ENCODE measurements around the gene NOC2L. TPM values are rescaled to one million over a fixed set of nuclear protein-coding genes. Genes with fewer than 3 reads are reported as not detected.

The NOC2L gene
- total RNA-seq, 1 donor from 2014 or later, result 42.5 TPM

GRCh38 chr1:974293-974640 lies 15.2 kb upstream of the NOC2L start:
- H3K36me3 ChIP-seq, result no peaks in the 10 kb centered on the region
- no peak overlapping the region for H3K27ac ChIP-seq
- no peak overlapping the region for H3K4me3 ChIP-seq
- no peak for DNase-seq (ENCODE audit: extremely low spot score in 2 of 2)
- H3K4me1 ChIP-seq, result peaks cover 27% of the 10 kb centered on the region
- no peak for TF ChIP-seq CTCF (IDR thresholded peaks at IDR 0.05)
- no peak for TF ChIP-seq POLR2A (IDR thresholded peaks at IDR 0.05)
- H3K9me3 ChIP-seq, result no peaks in the 10 kb centered on the region
- intact Hi-C loops (cut with DNase I), result no loop called here
- peaks cover 4% of the 10 kb centered on the region for H3K27me3 ChIP-seq

- H3K4me1 ChIP-seq, result peaks cover 27% of the 10 kb centered on the region
- H3K4me3 ChIP-seq, result no peak overlapping the region
- intact Hi-C loops (cut with DNase I), result no loop called here
- H3K36me3 ChIP-seq, result no peaks in the 10 kb centered on the region
- no peaks in the 10 kb centered on the region for H3K9me3 ChIP-seq
- TF ChIP-seq CTCF (IDR thresholded peaks at IDR 0.05) (no peak), POLR2A (IDR thresholded peaks at IDR 0.05) (no peak), POLR2AphosphoS5 (IDR thresholded peaks at IDR 0.05; ENCODE audit: insufficient read depth in 1 of 2, low read depth in 1 of 2) (no peak)
- H3K27ac ChIP-seq, result no peak overlapping the region
- H3K27me3 ChIP-seq, result peaks cover 4% of the 10 kb centered on the region
- no peak for DNase-seq (ENCODE audit: extremely low spot score in 2 of 2)
These were observed 14.6 kb upstream of the NOC2L start for GRCh38 chr1:973459-974292.

- DNase-seq (ENCODE audit: extremely low spot score in 2 of 2), result no peak
- H3K27me3 ChIP-seq, result peaks cover 4% of the 10 kb centered on the region
- no peak overlapping the region for H3K4me3 ChIP-seq
- H3K9me3 ChIP-seq, result no peaks in the 10 kb centered on the region
- H3K36me3 ChIP-seq, result no peaks in the 10 kb centered on the region
- H3K27ac ChIP-seq, result no peak overlapping the region
- intact Hi-C loops (cut with DNase I), result no loop called here
- no peak for TF ChIP-seq CTCF (IDR thresholded peaks at IDR 0.05)
- H3K4me1 ChIP-seq, result peaks cover 29% of the 10 kb centered on the region
These were observed 13.8 kb upstream of the NOC2L start for GRCh38 chr1:972726-973458.

- no peaks in the 10 kb centered on the region for H3K9me3 ChIP-seq
- H3K36me3 ChIP-seq, result no peaks in the 10 kb centered on the region
- no peak for DNase-seq (ENCODE audit: extremely low spot score in 2 of 2)
- H3K27ac ChIP-seq, result no peak overlapping the region
- H3K4me1 ChIP-seq, result peaks cover 39% of the 10 kb centered on the region
- intact Hi-C loops (cut with DNase I), result no loop called here
- TF ChIP-seq POLR2A (IDR thresholded peaks at IDR 0.05) (no peak), POLR2AphosphoS5 (IDR thresholded peaks at IDR 0.05; ENCODE audit: insufficient read depth in 1 of 2, low read depth in 1 of 2) (no peak), CTCF (IDR thresholded peaks at IDR 0.05) (no peak)
- no peak overlapping the region for H3K4me3 ChIP-seq
- peaks cover 4% of the 10 kb centered on the region for H3K27me3 ChIP-seq
These were observed 12.9 kb upstream of the NOC2L start for GRCh38 chr1:971751-972506.

Data from vagina (tissue), 2 donors.